IPS-20b (cell line): ENCODE measurements around the gene AFP.

Experiments
- H3K27ac ChIP-seq: one replicate; pipeline ENCODE4 v1.5.1; 2013; ENCODE audit warnings: low read length
- H3K27me3 ChIP-seq: 2 replicates; pipeline ENCODE4 v1.6.1; 2013; ENCODE audit warnings: mild to moderate bottlenecking, low read length, inconsistent platforms; ENCODE audit not compliant: insufficient read depth
- H3K36me3 ChIP-seq: 2 replicates; pipeline ENCODE4 v1.6.1; 2013; ENCODE audit warnings: low read depth, mild to moderate bottlenecking, inconsistent platforms, low read length, moderate library complexity; ENCODE audit not compliant: insufficient read depth
- H3K4me1 ChIP-seq: 2 replicates; pipeline ENCODE4 v1.6.1; 2013; ENCODE audit warnings: mild to moderate bottlenecking, control low read depth, inconsistent platforms, low read length, moderate library complexity; ENCODE audit not compliant: insufficient read depth
- H3K4me3 ChIP-seq: 2 replicates; pipeline ENCODE4 v1.5.1; 2013; ENCODE audit warnings: mild to moderate bottlenecking, low read length, inconsistent platforms
- H3K9ac ChIP-seq: 2 replicates; pipeline ENCODE4 v1.6.1; 2013; ENCODE audit warnings: low read depth, mild to moderate bottlenecking, inconsistent platforms, low read length, moderate library complexity
- H3K9me3 ChIP-seq: 2 replicates; pipeline ENCODE4 v1.6.1; 2013; ENCODE audit warnings: mild to moderate bottlenecking, low read depth, low read length, inconsistent platforms; ENCODE audit not compliant: insufficient read depth

The AFP gene

DNA sequence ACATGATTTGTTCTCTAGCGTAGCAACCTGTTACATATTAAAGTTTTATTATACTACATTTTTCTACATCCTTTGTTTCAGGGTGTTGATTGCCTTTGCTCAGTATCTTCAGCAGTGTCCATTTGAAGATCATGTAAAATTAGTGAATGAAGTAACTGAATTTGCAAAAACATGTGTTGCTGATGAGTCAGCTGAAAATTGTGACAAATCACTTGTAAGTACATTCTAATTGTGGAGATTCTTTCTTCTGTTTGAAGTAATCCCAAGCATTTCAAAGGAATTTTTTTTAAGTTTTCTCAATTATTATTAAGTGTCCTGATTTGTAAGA is 29.5 kb upstream of the AFP start:
- H3K4me3 ChIP-seq, result no peak overlapping the region
- peaks cover 17% of the 10 kb centered on the region; the same call in 1 of the 2 replicates for H3K4me1 ChIP-seq
- no peak overlapping the region for H3K27ac ChIP-seq

DNA sequence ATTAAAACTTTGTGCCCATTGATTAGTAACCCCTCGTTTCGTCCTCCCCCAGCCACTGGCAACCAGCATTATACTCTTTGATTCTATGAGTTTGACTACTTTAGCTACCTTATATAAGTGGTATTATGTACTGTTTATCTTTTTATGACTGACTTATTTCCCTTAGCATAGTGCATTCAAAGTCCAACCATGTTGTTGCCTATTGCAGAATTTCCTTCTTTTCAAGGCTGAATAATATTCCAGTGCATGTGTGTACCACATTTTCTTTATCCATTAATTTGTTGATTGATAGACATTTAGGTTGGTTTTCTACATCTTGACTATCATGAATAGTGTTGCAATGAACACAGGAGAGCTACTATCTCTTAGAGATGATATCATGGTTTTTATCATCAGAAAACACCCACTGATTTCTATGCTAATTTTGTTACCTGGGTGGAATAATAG is 28.8 kb upstream of the AFP start:
- Histone ChIP-seq H3K36me3 (no peaks in the 10 kb centered on the region), H3K9ac (no peak overlapping the region), H3K27ac (no peak overlapping the region), H3K9me3 (no peaks in the 10 kb centered on the region), H3K4me3 (no peak overlapping the region), H3K4me1 (peaks cover 17% of the 10 kb centered on the region; the same call in 1 of the 2 replicates), H3K27me3 (no peaks in the 10 kb centered on the region)

More for the DNA sequence above, 29.5 kb upstream of the AFP start:
- H3K27me3 ChIP-seq, result no peaks in the 10 kb centered on the region
- H3K36me3 ChIP-seq, result no peaks in the 10 kb centered on the region
- no peak overlapping the region for H3K9ac ChIP-seq
- no peaks in the 10 kb centered on the region for H3K9me3 ChIP-seq

- no peaks in the 10 kb centered on the region for H3K9me3 ChIP-seq
- no peak overlapping the region for H3K9ac ChIP-seq
- no peak overlapping the region; the same call in 1 of the 2 replicates for H3K4me3 ChIP-seq
- no peaks in the 10 kb centered on the region for H3K27me3 ChIP-seq
- H3K36me3 ChIP-seq, result no peaks in the 10 kb centered on the region
- H3K27ac ChIP-seq, result no peak overlapping the region
- H3K4me1 ChIP-seq, result peaks cover 17% of the 10 kb centered on the region; the same call in 1 of the 2 replicates
Measured at GRCh38 chr4:73408181-73408867, 27.7 kb upstream of the AFP start.

- Histone ChIP-seq H3K9me3 (no peaks in the 10 kb centered on the region), H3K9ac (no peak overlapping the region), H3K27me3 (no peaks in the 10 kb centered on the region), H3K36me3 (no peaks in the 10 kb centered on the region), H3K4me1 (peaks cover 17% of the 10 kb centered on the region; the same call in 1 of the 2 replicates), H3K4me3 (no peak overlapping the region), H3K27ac (no peak overlapping the region)
Measured at GRCh38 chr4:73409012-73409862, 26.8 kb upstream of the AFP start.

DNA sequence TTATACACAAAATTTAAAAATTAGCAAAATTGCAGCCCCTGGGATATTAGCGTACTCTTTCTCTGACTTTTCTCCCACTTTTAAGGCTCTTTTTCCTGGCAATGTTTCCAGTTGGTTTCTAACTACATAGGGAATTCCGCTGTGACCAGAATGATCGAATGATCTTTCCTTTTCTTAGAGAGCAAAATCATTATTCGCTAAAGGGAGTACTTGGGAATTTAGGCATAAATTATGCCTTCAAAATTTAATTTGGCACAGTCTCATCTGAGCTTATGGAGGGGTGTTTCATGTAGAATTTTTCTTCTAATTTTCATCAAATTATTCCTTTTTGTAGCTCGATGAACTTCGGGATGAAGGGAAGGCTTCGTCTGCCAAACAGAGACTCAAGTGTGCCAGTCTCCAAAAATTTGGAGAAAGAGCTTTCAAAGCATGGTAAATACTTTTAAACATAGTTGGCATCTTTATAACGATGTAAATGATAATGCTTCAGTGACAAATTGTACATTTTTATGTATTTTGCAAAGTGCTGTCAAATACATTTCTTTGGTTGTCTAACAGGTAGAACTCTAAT is 26.0 kb upstream of the AFP start:
- Histone ChIP-seq H3K9me3 (no peaks in the 10 kb centered on the region), H3K27ac (no peak overlapping the region), H3K9ac (no peak overlapping the region), H3K36me3 (no peaks in the 10 kb centered on the region), H3K4me1 (peaks cover 17% of the 10 kb centered on the region; the same call in 1 of the 2 replicates), H3K4me3 (no peak overlapping the region), H3K27me3 (no peaks in the 10 kb centered on the region)

- H3K9me3 ChIP-seq, result no peaks in the 10 kb centered on the region
- H3K36me3 ChIP-seq, result no peaks in the 10 kb centered on the region
- no peak overlapping the region for H3K27ac ChIP-seq
- no peak overlapping the region for H3K4me3 ChIP-seq
- peaks cover 23% of the 10 kb centered on the region; the same call in 1 of the 2 replicates for H3K4me1 ChIP-seq
- no peaks in the 10 kb centered on the region for H3K27me3 ChIP-seq
- H3K9ac ChIP-seq, result no peak overlapping the region
Measured at GRCh38 chr4:73410916-73411730, 24.9 kb upstream of the AFP start.

DNA sequence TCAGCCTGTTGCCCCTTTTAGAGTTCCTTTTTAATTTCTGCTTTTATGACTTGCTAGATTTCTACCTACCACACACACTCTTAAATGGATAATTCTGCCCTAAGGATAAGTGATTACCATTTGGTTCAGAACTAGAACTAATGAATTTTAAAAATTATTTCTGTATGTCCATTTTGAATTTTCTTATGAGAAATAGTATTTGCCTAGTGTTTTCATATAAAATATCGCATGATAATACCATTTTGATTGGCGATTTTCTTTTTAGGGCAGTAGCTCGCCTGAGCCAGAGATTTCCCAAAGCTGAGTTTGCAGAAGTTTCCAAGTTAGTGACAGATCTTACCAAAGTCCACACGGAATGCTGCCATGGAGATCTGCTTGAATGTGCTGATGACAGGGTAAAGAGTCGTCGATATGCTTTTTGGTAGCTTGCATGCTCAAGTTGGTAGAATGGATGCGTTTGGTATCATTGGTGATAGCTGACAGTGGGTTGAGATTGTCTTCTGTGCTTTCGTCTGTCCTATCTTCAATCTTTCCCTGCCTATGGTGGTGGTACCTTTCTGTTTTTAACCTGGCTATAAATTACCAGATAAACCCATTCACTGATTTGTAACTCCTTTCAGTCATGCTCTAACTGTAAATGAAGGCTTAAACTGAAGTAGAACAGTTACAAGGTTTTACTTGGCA is 24.1 kb upstream of the AFP start:
- H3K9ac ChIP-seq, result no peak overlapping the region
- H3K9me3 ChIP-seq, result no peaks in the 10 kb centered on the region
- H3K27ac ChIP-seq, result no peak overlapping the region
- H3K27me3 ChIP-seq, result no peaks in the 10 kb centered on the region
- no peaks in the 10 kb centered on the region for H3K36me3 ChIP-seq
- H3K4me1 ChIP-seq, result peaks cover 23% of the 10 kb centered on the region; the same call in 1 of the 2 replicates
- no peak overlapping the region for H3K4me3 ChIP-seq

DNA sequence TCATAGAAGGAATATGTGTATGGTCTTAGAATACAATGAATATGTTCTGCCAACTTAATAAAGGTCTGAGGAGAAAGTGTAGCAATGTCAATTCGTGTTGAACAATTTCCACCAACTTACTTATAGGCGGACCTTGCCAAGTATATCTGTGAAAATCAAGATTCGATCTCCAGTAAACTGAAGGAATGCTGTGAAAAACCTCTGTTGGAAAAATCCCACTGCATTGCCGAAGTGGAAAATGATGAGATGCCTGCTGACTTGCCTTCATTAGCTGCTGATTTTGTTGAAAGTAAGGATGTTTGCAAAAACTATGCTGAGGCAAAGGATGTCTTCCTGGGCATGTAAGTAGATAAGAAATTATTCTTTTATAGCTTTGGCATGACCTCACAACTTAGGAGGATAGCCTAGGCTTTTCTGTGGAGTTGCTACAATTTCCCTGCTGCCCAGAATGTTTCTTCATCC is 22.7 kb upstream of the AFP start:
- Histone ChIP-seq H3K4me3 (no peak overlapping the region), H3K9ac (no peak overlapping the region), H3K27ac (no peak overlapping the region)

GRCh38 chr4:73414936-73415271 is 21.1 kb upstream of the AFP start:
- Histone ChIP-seq H3K36me3 (no peaks in the 10 kb centered on the region), H3K9me3 (no peaks in the 10 kb centered on the region), H3K27ac (no peak overlapping the region), H3K27me3 (no peaks in the 10 kb centered on the region), H3K9ac (no peak overlapping the region), H3K4me1 (peaks cover 6% of the 10 kb centered on the region; the same call in 1 of the 2 replicates), H3K4me3 (no peak overlapping the region)

More for the DNA sequence above, 22.7 kb upstream of the AFP start:
- no peaks in the 10 kb centered on the region for H3K36me3 ChIP-seq
- no peaks in the 10 kb centered on the region for H3K27me3 ChIP-seq
- no peaks in the 10 kb centered on the region for H3K9me3 ChIP-seq
- H3K4me1 ChIP-seq, result peaks cover 19% of the 10 kb centered on the region; the same call in 1 of the 2 replicates

GRCh38 chr4:73415807-73416238 is 20.2 kb upstream of the AFP start:
- H3K27me3 ChIP-seq, result no peaks in the 10 kb centered on the region
- H3K27ac ChIP-seq, result no peak overlapping the region
- 0 out of 2 replicates have a peak overlapping the region, but pooled peaks have one; percentile 2 for H3K4me3 ChIP-seq
- no peaks in the 10 kb centered on the region for H3K36me3 ChIP-seq
- H3K9me3 ChIP-seq, result no peaks in the 10 kb centered on the region
- H3K4me1 ChIP-seq, result peaks cover 6% of the 10 kb centered on the region; the same call in 1 of the 2 replicates
- H3K9ac ChIP-seq, result no peak overlapping the region
